Measurements from ENCODE around the gene STAT3.
"Not testable (repeated sequence)": the region's sequence is repeated elsewhere in the genome, so short reads cannot be mapped to it uniquely, and the experiment has no call there.

DNA sequence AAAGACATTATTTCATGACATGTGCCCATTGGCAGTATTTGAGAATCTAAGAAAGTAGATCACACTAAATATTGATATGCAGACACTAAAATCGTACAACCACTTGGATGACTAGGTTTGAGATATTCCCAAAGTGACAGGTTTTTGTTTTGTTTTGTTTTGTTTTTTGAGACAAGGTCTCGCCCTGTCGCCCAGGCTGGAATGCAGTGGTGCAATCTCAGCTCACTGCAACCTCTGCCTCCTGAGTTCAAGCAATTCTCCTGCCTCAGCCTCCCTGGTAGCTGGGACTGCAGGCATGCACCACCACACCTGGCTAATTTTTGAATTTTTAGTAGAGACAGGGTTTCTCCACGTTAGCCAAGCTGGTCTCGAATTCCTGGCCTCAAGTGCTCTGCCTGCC lies 19.9 kb downstream of the STAT3 start:
- TF ChIP-seq, protein P1, sequence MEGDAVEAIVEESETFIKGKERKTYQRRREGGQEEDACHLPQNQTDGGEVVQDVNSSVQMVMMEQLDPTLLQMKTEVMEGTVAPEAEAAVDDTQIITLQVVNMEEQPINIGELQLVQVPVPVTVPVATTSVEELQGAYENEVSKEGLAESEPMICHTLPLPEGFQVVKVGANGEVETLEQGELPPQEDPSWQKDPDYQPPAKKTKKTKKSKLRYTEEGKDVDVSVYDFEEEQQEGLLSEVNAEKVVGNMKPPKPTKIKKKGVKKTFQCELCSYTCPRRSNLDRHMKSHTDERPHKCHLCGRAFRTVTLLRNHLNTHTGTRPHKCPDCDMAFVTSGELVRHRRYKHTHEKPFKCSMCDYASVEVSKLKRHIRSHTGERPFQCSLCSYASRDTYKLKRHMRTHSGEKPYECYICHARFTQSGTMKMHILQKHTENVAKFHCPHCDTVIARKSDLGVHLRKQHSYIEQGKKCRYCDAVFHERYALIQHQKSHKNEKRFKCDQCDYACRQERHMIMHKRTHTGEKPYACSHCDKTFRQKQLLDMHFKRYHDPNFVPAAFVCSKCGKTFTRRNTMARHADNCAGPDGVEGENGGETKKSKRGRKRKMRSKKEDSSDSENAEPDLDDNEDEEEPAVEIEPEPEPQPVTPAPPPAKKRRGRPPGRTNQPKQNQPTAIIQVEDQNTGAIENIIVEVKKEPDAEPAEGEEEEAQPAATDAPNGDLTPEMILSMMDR (IDR thresholded peaks at IDR 0.05; ENCODE audit: low read depth, low read length), result not testable (repeated sequence)
- not testable (repeated sequence) for TF ChIP-seq POLR2A (IDR thresholded peaks at IDR 0.05; ENCODE audit: extremely low read depth, insufficient read length); MYC (IDR thresholded peaks at IDR 0.05; ENCODE audit: low read depth, low read length)
- TF ChIP-seq, protein P2, sequence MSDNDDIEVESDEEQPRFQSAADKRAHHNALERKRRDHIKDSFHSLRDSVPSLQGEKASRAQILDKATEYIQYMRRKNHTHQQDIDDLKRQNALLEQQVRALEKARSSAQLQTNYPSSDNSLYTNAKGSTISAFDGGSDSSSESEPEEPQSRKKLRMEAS (IDR thresholded peaks at IDR 0.05; ENCODE audit: low read depth, low read length), result not testable (repeated sequence)
